GM12875 (cell line): ENCODE measurements around the gene ALDH1A1.

Experiments
- H3K4me3 ChIP-seq: one replicate; pipeline ENCODE4 v1.5.1; 2011; ENCODE audit warnings: low read depth, low read length, control low read depth
- CTCF ChIP-seq: IDR thresholded peaks from 2 replicates; pipeline ENCODE4 v1.5.1; 2011; ENCODE audit warnings: low read depth, mild to moderate bottlenecking, control low read depth, inconsistent platforms, low read length, moderate library complexity, borderline replicate concordance; ENCODE audit not compliant: insufficient read depth

The ALDH1A1 gene

GRCh38 chr9:72952914-72953313 is at the start of gene ALDH1A1:
Gene ALDH1A1, minus strand, starts transcription at chr9:72953053. Its CDS starts 53 bp downstream, at chr9:72953000.
- no peak within 1 kb of the TSS for H3K4me3 ChIP-seq
- no peak for TF ChIP-seq CTCF

- H3K4me3 ChIP-seq = no peak overlapping the region
- TF ChIP-seq CTCF = no peak
Measured at GRCh38 chr9:73001860-73002259, 49.0 kb upstream of the ALDH1A1 start.

GRCh38 chr9:72998363-72998762 is 45.5 kb upstream of the ALDH1A1 start:
- TF ChIP-seq CTCF = no peak
- H3K4me3 ChIP-seq = no peak overlapping the region

GRCh38 chr9:72997387-72997995 is 44.6 kb upstream of the ALDH1A1 start:
- no peak for TF ChIP-seq CTCF
- H3K4me3 ChIP-seq = no peak overlapping the region

- TF ChIP-seq CTCF = no peak
- H3K4me3 ChIP-seq = no peak overlapping the region
Measured at GRCh38 chr9:72996684-72997314, 43.9 kb upstream of the ALDH1A1 start.

- TF ChIP-seq CTCF = no peak
- no peak overlapping the region for H3K4me3 ChIP-seq
Measured at GRCh38 chr9:72996114-72996513, 43.3 kb upstream of the ALDH1A1 start.

GRCh38 chr9:72995131-72996024 is 42.5 kb upstream of the ALDH1A1 start:
- no peak overlapping the region for H3K4me3 ChIP-seq
- no peak for TF ChIP-seq CTCF
